ENCODE results near the gene PEAK1. TPM values are rescaled to one million over a fixed set of nuclear protein-coding genes. Genes with fewer than 3 reads are reported as not detected.

PEAK1 gene
- total RNA-seq, 2 experiments from 2014 or later, result 6.0 to 10.8 TPM

DNA sequence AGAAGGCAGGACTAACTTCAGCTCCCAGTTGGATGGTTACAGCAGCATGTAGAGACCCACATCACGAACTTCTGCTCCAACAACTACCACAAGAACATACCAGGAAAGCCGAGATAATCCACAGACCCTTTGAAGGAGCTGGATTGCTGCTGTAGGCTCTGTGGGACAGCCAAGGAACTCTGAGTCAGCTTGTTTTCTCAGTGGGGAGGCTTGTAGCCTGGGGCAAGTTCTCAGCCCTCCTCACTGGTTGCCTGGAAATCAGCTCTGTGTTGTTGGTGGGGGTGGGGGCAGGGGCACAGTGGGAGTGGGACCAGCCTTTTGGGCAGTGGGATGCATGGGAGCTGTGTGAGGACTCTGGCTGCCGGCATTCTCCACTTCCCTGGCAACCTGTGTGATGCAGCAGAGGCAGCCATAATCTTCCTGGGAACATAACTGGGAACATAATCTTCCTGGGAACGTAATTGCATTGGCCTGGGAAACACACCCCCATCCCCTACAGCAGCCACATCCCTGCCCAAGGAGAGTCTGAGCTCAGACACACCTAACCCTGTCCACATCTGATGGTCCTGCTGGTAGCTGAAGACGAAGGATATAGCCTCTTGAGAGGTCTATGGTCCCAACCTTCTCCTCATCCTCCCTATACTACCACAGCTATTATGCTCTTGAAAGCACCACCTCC is 153.1 kb downstream of the PEAK1 start:
- H3K4me1 ChIP-seq (ENCODE audit: insufficient read depth, low read length, poor library complexity, severe bottlenecking), result no peaks in the 10 kb centered on the region
- no peak for DNase-seq (ENCODE audit: low spot score)
- H2AFZ ChIP-seq (ENCODE audit: low read length), result no peak overlapping the region
- H3K4me3 ChIP-seq (ENCODE audit: low read depth, low read length, poor library complexity, severe bottlenecking), result no peak overlapping the region
- POLR2A ChIA-PET, result interaction anchor here (0.6 kb wide), 1 partner anchor 754 kb away, joined by 3 read pairs; no protein-coding TSS in a partner anchor
- H3K36me3 ChIP-seq (ENCODE audit: insufficient read depth, low read length), result no peaks in the 10 kb centered on the region
- CTCF ChIA-PET (ENCODE audit: unreplicated experiment), result interaction anchor here (0.5 to 0.6 kb wide), 2 partner anchors 14 to 1779 kb away, joined by 5 to 6 read pairs; no protein-coding TSS in a partner anchor
- H3K9me2 ChIP-seq (ENCODE audit: insufficient read depth, low read length), result no peaks in the 10 kb centered on the region
- no peaks in the 10 kb centered on the region for H3K9me3 ChIP-seq (ENCODE audit: low read length)
- no peaks in the 10 kb centered on the region for H4K20me1 ChIP-seq (ENCODE audit: insufficient read depth, low read length)
- TF ChIP-seq EZH2phosphoT487 (IDR thresholded peaks at IDR 0.05; ENCODE audit: borderline replicate concordance, low read depth, low read length), result no peak
- no peak for TF ChIP-seq CTCF (conservative IDR thresholded peaks at IDR 0.05; ENCODE audit: low read length)
- intact Hi-C loops (cut with micrococcal nuclease; ENCODE audit: unreplicated experiment), result no loop called here
- no TSS peak for BruUV-seq (replicated peaks)
- no peak overlapping the region for H3K4me2 ChIP-seq (ENCODE audit: low read length)
- no peak overlapping the region for H3K27ac ChIP-seq (ENCODE audit: low read depth, low read length, poor library complexity, severe bottlenecking)
- no peaks in the 10 kb centered on the region for H3K79me2 ChIP-seq (ENCODE audit: insufficient read depth, low read depth, low read length)

- CTCF ChIA-PET (ENCODE audit: unreplicated experiment), result no interaction called here
- intact Hi-C loops (cut with micrococcal nuclease; ENCODE audit: unreplicated experiment), result no loop called here
Observed at GRCh38 chr15:77255385-77255784, 164.5 kb downstream of the PEAK1 start.

More at GRCh38 chr15:77255385-77255784, 164.5 kb downstream of the PEAK1 start:
- no peak overlapping the region for H2AFZ ChIP-seq (ENCODE audit: low read length)
- no peak for DNase-seq (ENCODE audit: low spot score)
- H3K4me2 ChIP-seq (ENCODE audit: low read length), result no peak overlapping the region
- H3K4me1 ChIP-seq (ENCODE audit: insufficient read depth, low read length, poor library complexity, severe bottlenecking), result no peaks in the 10 kb centered on the region
- no peak overlapping the region for H3K4me3 ChIP-seq (ENCODE audit: low read depth, low read length, poor library complexity, severe bottlenecking)
- H4K20me1 ChIP-seq (ENCODE audit: insufficient read depth, low read length), result no peaks in the 10 kb centered on the region
- H3K9me2 ChIP-seq (ENCODE audit: insufficient read depth, low read length), result no peaks in the 10 kb centered on the region
- BruUV-seq (replicated peaks), result no TSS peak
- TF ChIP-seq CTCF (conservative IDR thresholded peaks at IDR 0.05; ENCODE audit: low read length), result no peak
- TF ChIP-seq EZH2phosphoT487 (IDR thresholded peaks at IDR 0.05; ENCODE audit: borderline replicate concordance, low read depth, low read length), result no peak
- no peaks in the 10 kb centered on the region for H3K36me3 ChIP-seq (ENCODE audit: insufficient read depth, low read length)
- H3K27ac ChIP-seq (ENCODE audit: low read depth, low read length, poor library complexity, severe bottlenecking), result no peak overlapping the region
- no peaks in the 10 kb centered on the region for H3K9me3 ChIP-seq (ENCODE audit: low read length)
- POLR2A ChIA-PET, result no interaction called here
- H3K79me2 ChIP-seq (ENCODE audit: insufficient read depth, low read depth, low read length), result no peaks in the 10 kb centered on the region

Measured in OCI-LY7 (cell line).